LNCAP (cell line): Measurements from ENCODE around the gene PLA2G12A.

Source experiments
- CTCF ChIP-seq: fragments of 450-650 bp; IDR thresholded peaks from 2 replicates; pipeline ENCODE4 v1.5.1; 2017; ENCODE audit warnings: mild to moderate bottlenecking

Gene PLA2G12A

GRCh38 chr4:109729718-109730618 is at the start of gene PLA2G12A:
Gene PLA2G12A, minus strand, starts transcription at chr4:109730070. Its CDS starts 261 bp downstream, at chr4:109729809.
- no peak for TF ChIP-seq CTCF

GRCh38 chr4:109764789-109765402 is 35.0 kb upstream of the PLA2G12A start:
- no peak for TF ChIP-seq CTCF

- TF ChIP-seq CTCF = no peak
Observed at GRCh38 chr4:109764376-109764775, 34.5 kb upstream of the PLA2G12A start.

- TF ChIP-seq CTCF = no peak
Observed at GRCh38 chr4:109760682-109761081, 30.8 kb upstream of the PLA2G12A start.

- TF ChIP-seq CTCF = no peak
Observed at GRCh38 chr4:109755656-109756055, 25.8 kb upstream of the PLA2G12A start.

- TF ChIP-seq CTCF = no peak
Observed at GRCh38 chr4:109754093-109754857, 24.4 kb upstream of the PLA2G12A start.

- no peak for TF ChIP-seq CTCF
Observed at GRCh38 chr4:109752525-109752924, 22.7 kb upstream of the PLA2G12A start.
